GM18499 (cell line): ENCODE data around the gene TCF7L2.

Experiments
- ATAC-seq: cut with Tn5 transposase; IDR thresholded peaks from one replicate; pipeline ENCODE4 v1.9.1; 2021; ENCODE audit warnings: moderate number of reproducible peaks; ENCODE audit not compliant: insufficient read depth, unreplicated experiment

The TCF7L2 gene

DNA sequence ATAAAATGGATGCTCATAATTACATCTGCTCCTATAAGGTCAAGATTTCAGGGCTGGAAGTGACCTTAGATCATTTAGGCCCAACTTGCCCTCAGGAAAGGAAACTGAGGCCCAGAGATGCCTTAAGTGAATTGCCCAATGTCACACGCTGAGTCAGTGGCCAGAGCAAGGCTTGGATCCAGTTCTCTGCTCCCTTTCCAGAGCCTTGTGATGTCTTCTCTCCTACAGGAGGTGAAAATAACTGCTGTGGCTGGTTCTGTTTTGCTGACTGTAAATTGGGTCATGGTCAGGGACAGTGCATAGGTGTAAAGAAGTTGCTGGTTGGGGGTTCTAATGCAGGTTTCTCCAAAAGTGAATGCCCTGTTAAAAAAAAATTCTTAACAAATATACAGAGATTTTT, 91.3 kb downstream of the TCF7L2 start:
- ATAC-seq, result no peak

DNA sequence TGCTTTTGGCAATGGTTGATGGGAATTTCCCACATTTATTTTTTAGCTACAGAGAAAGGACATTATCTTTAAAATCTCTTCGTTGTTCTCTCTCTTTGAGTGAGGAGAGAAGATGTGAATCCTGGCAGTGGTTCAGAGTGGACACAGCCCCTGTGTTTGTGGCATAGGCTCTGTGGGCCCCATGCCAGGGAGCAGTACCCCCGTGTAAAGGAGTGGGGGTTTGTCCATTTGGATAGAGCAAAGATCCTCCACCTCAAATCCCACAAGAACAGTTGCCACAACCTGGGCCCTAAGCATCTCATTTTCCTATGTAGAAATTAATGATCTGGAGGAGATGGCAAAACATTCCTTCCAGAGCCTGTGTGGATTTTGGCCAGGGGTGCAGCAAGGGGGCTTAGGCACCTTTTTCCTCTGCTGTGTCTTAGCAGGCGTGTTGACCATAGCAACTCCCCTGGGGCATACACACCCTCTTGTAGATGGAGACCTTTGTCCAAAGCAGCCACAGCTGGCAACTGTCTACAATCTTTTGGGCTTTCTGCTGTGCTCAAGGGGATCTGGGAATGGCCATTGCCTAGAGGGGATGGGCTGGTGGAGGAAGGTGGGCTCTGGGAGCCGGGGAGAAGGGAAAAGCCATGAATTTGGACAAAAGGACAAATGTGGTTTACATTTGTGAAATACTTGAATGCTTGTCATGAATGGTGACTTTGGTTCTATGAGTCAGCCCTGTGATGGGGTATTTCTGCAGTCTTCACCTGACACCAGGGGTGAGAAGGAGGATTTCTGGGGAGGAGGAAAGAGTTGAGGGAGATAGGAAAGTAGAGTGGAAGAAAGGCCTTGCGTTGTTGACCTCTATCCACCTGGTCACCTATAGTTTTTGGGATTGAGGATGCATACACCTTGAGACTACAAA, 92.0 kb downstream of the TCF7L2 start:
- no peak for ATAC-seq

DNA sequence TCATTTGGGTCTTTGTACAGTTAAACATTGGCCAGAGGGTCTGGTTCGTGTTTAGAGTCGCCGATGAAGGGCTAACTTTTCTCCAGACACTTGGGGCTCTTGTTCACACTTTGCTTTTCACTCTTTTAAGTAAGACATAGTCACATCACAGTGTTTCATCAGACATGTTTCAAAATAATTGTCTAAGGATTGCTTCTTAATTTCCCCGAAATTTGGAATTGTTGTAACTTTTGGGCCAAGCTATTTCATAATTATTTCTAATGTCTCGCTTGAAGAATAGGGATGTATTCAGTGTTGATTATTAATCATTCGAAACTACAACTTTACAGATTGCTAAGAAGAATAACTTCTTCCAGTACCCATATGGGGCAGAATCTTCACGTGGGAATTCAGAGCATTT, 92.8 kb downstream of the TCF7L2 start:
- ATAC-seq, result no peak

DNA sequence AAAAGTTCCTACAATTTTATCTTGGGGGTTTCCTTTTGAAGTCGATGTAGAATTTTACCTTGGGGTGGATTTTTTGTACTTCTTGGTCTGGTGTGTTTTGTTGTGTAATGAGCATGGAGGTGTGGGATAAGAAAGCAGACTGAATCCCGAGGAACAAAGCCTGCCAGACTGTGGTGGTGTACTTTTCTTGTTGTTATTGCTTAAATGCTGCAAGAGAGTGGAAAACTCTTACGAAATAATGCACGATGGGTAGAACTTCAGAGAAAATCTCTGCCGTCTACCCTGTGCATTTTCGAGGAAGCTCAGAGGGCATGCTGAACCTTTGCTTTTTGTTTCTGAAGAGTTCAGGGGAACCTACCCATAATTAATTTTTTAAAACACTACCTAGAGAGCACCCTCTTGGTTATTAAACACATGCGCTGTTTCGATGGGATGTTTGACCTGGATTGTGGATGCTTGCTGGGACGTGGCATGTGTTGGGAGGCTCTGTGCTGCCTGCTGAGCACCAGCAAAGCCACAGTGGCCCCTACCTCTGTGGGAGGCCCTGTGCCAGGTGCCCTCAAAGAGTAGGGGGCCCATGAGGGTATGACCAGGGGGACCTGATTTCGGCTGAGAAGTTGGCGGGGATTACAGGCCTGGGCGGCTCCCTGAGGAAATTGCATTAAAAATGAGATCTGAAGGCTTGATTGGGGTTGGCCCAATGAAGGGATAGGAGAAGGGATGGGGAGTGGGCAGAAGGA, 94.1 kb downstream of the TCF7L2 start:
- ATAC-seq, result no peak

GRCh38 chr10:113045147-113046055, 95.4 kb downstream of the TCF7L2 start:
- ATAC-seq, result no peak

DNA sequence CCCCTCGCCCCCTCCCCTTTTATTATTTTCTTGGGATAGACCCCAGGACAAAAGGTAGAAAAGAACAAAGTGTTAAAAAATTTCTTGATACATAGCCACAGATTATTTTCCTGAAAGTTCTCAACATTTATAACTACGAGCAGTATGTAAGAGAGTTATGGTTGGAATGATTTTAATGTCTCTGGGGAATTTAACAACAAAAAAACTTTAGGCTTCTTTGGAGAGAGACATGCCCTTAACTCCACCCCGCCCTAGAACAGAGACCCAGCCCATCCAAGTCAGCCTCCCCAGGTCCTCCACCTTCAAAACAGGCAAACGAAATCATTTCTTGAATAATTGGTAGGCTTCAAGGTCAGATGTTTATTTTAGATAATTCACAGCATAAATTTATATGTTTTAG, 97.1 kb downstream of the TCF7L2 start:
- no peak for ATAC-seq

- ATAC-seq, result no peak
These were observed 97.5 kb downstream of the TCF7L2 start for GRCh38 chr10:113047605-113047962.

GRCh38 chr10:113047963-113048781, 98.1 kb downstream of the TCF7L2 start:
- ATAC-seq, result no peak

GRCh38 chr10:113049881-113050280, 99.8 kb downstream of the TCF7L2 start:
- ATAC-seq, result no peak

DNA sequence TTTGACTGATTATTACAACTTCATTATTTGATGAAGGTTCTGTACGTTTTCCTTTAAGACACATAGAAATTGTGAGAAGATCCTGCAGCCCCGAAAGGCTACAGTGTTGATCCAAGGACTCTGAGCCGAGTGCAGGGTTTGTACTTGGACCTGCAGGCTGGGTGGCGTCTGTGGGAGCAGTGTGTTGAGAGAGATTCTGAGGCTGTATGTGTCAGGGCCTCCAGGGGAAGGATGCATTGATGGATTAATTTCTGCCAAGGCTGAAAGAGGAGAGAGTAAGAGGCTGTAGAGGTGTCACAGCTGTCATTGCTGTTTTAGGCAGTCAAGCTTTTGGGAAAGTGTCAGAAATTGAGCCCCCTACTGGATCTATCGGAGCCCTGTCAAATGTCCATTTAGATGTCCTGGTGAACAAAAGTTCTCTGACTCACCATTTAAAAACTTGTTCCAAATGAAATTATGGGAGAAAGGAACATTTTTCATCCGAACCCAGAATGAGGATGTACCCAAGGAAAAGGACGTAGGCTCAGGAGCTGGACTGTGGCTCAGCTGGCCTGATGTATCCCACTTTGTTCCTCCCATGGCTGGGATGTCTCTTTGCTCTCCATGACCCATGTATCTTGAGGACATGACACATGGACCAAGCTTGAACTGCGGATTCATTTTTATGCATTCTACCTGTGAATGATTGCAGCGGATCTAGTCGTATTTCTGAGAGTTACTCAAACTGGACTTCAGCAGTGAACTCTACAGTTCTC, 102.2 kb downstream of the TCF7L2 start:
- ATAC-seq, result no peak

DNA sequence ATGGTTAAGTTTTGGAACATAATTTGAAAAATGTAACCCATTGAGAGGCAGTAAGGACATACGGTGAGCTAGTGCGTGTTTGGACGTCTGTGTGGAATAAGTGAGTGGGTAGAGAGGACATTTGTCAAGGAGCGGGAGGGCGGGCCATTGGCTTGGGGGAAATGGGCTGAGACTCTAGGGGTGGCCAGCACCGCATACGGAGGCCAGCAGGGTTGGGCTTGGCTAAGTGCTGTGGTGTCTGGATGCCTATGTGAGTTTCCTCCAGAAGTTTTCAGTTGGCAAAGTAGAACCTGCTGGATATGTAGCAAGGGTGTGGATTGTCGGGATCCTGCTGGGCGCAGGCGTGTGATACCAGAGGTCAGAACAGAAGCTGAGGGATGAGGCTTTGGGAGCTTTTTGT, 103.0 kb downstream of the TCF7L2 start:
- ATAC-seq, result no peak

GRCh38 chr10:113053881-113054280, 103.8 kb downstream of the TCF7L2 start:
- no peak for ATAC-seq

DNA sequence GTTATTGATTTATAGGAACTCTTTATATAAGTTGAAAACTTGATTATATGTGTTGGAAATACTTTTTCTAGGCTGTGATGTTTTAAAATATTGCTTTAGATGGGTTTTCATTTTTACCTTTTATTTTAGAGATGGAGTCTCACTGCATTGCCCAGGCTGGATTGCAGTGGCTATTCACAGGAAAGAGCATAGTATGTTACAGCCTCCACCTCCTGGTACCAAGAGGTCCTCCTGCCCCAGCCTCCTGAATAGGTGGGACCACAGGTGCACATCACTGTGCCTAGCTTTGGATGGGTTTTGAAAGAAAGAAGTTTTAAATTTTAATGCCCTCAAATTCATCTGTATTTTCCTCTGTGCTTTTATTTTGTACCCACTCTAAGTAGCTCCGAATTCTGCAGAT, 105.4 kb downstream of the TCF7L2 start:
- ATAC-seq, result no peak

DNA sequence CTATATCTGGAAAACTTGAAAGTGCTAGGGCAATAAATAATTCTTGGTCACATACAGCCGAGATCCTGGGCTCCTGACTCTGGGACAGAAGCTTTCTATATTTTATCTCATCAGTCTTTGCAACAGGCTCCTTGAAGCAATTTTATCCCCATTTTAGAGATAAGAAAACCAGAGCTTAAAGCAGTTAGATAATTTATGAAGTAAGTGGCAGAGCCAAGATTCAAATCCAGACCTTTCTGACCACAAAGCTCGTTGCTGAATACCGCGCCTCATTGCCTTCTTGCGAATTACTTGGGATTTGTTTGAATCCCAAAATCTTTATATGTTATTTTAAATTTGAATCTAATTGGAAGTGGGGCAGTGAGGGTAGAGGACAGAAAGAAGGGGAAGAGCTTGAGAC, 106.0 kb downstream of the TCF7L2 start:
- ATAC-seq, result no peak

GRCh38 chr10:113056441-113057021, 106.5 kb downstream of the TCF7L2 start:
- no peak for ATAC-seq

- ATAC-seq, result no peak
These were observed 108.0 kb downstream of the TCF7L2 start for GRCh38 chr10:113057948-113058522.

GRCh38 chr10:113058523-113059370, 108.7 kb downstream of the TCF7L2 start:
- no peak for ATAC-seq
